Vagina (tissue), 2 donors: ENCODE results near the gene ASPG.

Experiments
- CTCF ChIP-seq, 3 experiments: fragments of 450-650 bp in 2 of 3; fragments of 200-600 bp in 1 of 3; sonication (generic) in 1 of 3; IDR thresholded peaks; one replicate each; pipeline ENCODE4 v1.5.1; 2017 to 2019; ENCODE audit warnings: antibody characterized with exemption in 3 of 3, mild to moderate bottlenecking in 2 of 3, moderate library complexity in 2 of 3
- POLR2A ChIP-seq, 2 donors: fragments of 450-650 bp; IDR thresholded peaks; one replicate each; pipeline ENCODE4 v1.6.1; 2017; ENCODE audit warnings: antibody characterized with exemption in 2 of 2, mild to moderate bottlenecking in 2 of 2, moderate library complexity in 2 of 2

- TF ChIP-seq CTCF (IDR thresholded peaks at IDR 0.05) (no peak), POLR2A (IDR thresholded peaks at IDR 0.05) (no peak)
Measured at GRCh38 chr14:104072586-104072985, 12.9 kb upstream of the ASPG start.
